Measurements from ENCODE around the gene GABPA. TPM values are rescaled to one million over a fixed set of nuclear protein-coding genes. Genes with fewer than 3 reads are reported as not detected.
"Not testable (repeated sequence)": the region's sequence is repeated elsewhere in the genome, so short reads cannot be mapped to it uniquely, and the experiment has no call there.

GABPA gene
- total RNA-seq, 2 experiments from 2014 or later = 21.9 to 33.2 TPM

GRCh38 chr21:25688275-25689155 lies 46.3 kb upstream of the GABPA start:
- no TSS peak for BruUV-seq (replicated peaks)
- DNase-seq (ENCODE audit: low spot score) = no peak
- Histone ChIP-seq H3K36me3 (ENCODE audit: insufficient read depth, low read length) (no peaks in the 10 kb centered on the region), H3K4me1 (ENCODE audit: insufficient read depth, low read length, poor library complexity, severe bottlenecking) (no peaks in the 10 kb centered on the region), H3K4me3 (ENCODE audit: low read depth, low read length, poor library complexity, severe bottlenecking) (no peak overlapping the region), H4K20me1 (ENCODE audit: insufficient read depth, low read length) (no peaks in the 10 kb centered on the region), H2AFZ (ENCODE audit: low read length) (no peak overlapping the region), H3K27ac (ENCODE audit: low read depth, low read length, poor library complexity, severe bottlenecking) (no peak overlapping the region), H3K9me3 (ENCODE audit: low read length) (no peaks in the 10 kb centered on the region), H3K4me2 (ENCODE audit: low read length) (no peak overlapping the region), H3K9me2 (ENCODE audit: insufficient read depth, low read length) (no peaks in the 10 kb centered on the region), H3K79me2 (ENCODE audit: insufficient read depth, low read depth, low read length) (no peaks in the 10 kb centered on the region)
- POLR2A ChIA-PET = interaction anchor here (1.4 kb wide), 1 partner anchor 9 kb away, joined by 3 read pairs; no protein-coding TSS in a partner anchor
- intact Hi-C loops (cut with micrococcal nuclease; ENCODE audit: unreplicated experiment) = loop anchor here (5.0 kb wide), 1 partner anchor 51 kb away; the partner anchor contains the start of gene JAM2
- no peak for TF ChIP-seq EZH2phosphoT487 (IDR thresholded peaks at IDR 0.05; ENCODE audit: borderline replicate concordance, low read depth, low read length)
- TF ChIP-seq, protein P1, sequence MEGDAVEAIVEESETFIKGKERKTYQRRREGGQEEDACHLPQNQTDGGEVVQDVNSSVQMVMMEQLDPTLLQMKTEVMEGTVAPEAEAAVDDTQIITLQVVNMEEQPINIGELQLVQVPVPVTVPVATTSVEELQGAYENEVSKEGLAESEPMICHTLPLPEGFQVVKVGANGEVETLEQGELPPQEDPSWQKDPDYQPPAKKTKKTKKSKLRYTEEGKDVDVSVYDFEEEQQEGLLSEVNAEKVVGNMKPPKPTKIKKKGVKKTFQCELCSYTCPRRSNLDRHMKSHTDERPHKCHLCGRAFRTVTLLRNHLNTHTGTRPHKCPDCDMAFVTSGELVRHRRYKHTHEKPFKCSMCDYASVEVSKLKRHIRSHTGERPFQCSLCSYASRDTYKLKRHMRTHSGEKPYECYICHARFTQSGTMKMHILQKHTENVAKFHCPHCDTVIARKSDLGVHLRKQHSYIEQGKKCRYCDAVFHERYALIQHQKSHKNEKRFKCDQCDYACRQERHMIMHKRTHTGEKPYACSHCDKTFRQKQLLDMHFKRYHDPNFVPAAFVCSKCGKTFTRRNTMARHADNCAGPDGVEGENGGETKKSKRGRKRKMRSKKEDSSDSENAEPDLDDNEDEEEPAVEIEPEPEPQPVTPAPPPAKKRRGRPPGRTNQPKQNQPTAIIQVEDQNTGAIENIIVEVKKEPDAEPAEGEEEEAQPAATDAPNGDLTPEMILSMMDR (conservative IDR thresholded peaks at IDR 0.05; ENCODE audit: low read length) = no peak
- CTCF ChIA-PET (ENCODE audit: unreplicated experiment) = no interaction called here

DNA sequence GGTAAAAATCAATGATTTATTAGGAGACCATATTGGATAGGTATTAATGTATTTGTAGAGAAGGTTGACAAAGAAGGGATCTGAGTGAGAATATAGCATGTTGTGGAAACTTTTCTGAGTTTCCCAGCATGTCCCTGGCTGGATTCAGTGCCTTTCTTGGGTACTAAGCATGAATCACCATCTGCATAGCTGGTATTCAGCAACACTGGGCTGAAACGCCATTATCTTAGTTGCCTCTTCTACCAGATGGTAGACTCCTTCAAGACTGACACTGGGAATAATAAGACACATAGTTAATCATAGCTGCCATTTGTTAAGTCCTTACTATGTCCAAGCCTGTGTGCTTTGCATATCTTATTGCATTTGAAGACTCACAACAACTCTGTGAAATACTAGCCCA lies 45.5 kb upstream of the GABPA start:
- no peaks in the 10 kb centered on the region for H3K4me1 ChIP-seq (ENCODE audit: insufficient read depth, low read length, poor library complexity, severe bottlenecking)
- POLR2A ChIA-PET = interaction anchor here (1.4 kb wide), 1 partner anchor 9 kb away, joined by 3 read pairs; no protein-coding TSS in a partner anchor
- H2AFZ ChIP-seq (ENCODE audit: low read length) = no peak overlapping the region
- H3K9me2 ChIP-seq (ENCODE audit: insufficient read depth, low read length) = no peaks in the 10 kb centered on the region
- no peak overlapping the region for H3K27ac ChIP-seq (ENCODE audit: low read depth, low read length, poor library complexity, severe bottlenecking)
- no TSS peak for BruUV-seq (replicated peaks)
- TF ChIP-seq, protein P1 (conservative IDR thresholded peaks at IDR 0.05; ENCODE audit: low read length) = no peak
- DNase-seq (ENCODE audit: low spot score) = no peak
- CTCF ChIA-PET (ENCODE audit: unreplicated experiment) = no interaction called here
- no peaks in the 10 kb centered on the region for H4K20me1 ChIP-seq (ENCODE audit: insufficient read depth, low read length)
- H3K4me3 ChIP-seq (ENCODE audit: low read depth, low read length, poor library complexity, severe bottlenecking) = no peak overlapping the region
- H3K9me3 ChIP-seq (ENCODE audit: low read length) = no peaks in the 10 kb centered on the region
- H3K79me2 ChIP-seq (ENCODE audit: insufficient read depth, low read depth, low read length) = no peaks in the 10 kb centered on the region
- H3K36me3 ChIP-seq (ENCODE audit: insufficient read depth, low read length) = no peaks in the 10 kb centered on the region
- intact Hi-C loops (cut with micrococcal nuclease; ENCODE audit: unreplicated experiment) = loop anchor here (5.0 kb wide), 1 partner anchor 52 kb away; the partner anchor contains the start of gene JAM2
- H3K4me2 ChIP-seq (ENCODE audit: low read length) = no peak overlapping the region

DNA sequence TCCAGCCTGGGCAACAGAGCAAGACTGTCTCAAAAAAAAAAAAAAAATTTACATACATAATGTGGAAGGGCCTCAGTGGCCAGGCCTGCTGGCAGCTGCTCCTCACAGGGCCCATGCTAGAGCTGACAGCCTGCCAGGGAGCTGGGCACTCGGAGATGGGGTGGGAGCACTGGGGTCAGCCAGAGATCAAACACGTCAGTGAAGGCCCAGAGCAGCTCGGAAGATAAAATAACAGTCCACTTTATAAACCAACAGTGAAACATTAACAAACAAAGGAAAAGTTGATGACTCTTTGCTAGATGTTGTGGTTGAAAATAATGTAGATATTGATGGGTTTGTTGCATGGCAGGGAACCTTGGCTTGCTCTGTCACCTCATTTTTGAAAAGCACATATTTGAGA lies 42.8 kb upstream of the GABPA start:
- Histone ChIP-seq H3K4me2 (ENCODE audit: low read length) (no peak overlapping the region), H3K4me1 (ENCODE audit: insufficient read depth, low read length, poor library complexity, severe bottlenecking) (no peaks in the 10 kb centered on the region), H3K4me3 (ENCODE audit: low read depth, low read length, poor library complexity, severe bottlenecking) (no peak overlapping the region), H3K9me3 (ENCODE audit: low read length) (no peaks in the 10 kb centered on the region), H2AFZ (ENCODE audit: low read length) (no peak overlapping the region), H3K79me2 (ENCODE audit: insufficient read depth, low read depth, low read length) (no peaks in the 10 kb centered on the region), H3K27ac (ENCODE audit: low read depth, low read length, poor library complexity, severe bottlenecking) (no peak overlapping the region), H3K9me2 (ENCODE audit: insufficient read depth, low read length) (no peaks in the 10 kb centered on the region), H3K36me3 (ENCODE audit: insufficient read depth, low read length) (no peaks in the 10 kb centered on the region), H4K20me1 (ENCODE audit: insufficient read depth, low read length) (no peaks in the 10 kb centered on the region)
- CTCF ChIA-PET (ENCODE audit: unreplicated experiment) = no interaction called here
- POLR2A ChIA-PET = no interaction called here
- TF ChIP-seq, protein P1 (conservative IDR thresholded peaks at IDR 0.05; ENCODE audit: low read length) = no peak
- TF ChIP-seq EZH2phosphoT487 (IDR thresholded peaks at IDR 0.05; ENCODE audit: borderline replicate concordance, low read depth, low read length) = no peak
- BruUV-seq (replicated peaks) = no TSS peak
- DNase-seq (ENCODE audit: low spot score) = no peak
- intact Hi-C loops (cut with micrococcal nuclease; ENCODE audit: unreplicated experiment) = no loop called here

DNA sequence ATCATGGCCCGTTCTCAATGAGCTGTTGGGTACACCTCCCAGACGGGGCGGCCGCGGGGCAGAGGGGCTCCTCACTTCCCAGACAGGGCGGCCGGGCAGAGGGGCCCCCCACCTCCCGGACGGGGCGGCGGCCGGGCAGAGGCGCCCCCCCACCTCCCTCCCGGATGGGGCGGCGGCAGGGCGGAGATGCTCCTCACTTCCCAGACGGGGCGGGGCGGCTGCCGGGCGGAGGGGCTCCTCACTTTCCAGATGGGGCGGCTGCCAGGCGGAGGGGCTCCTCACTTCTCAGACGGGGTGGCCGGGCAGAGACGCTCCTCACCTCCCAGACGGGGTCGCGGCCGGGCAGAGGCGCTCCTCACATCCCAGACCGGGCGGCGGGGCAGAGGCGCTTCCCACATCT lies 39.3 kb upstream of the GABPA start:
- DNase-seq (ENCODE audit: low spot score); BruUV-seq (replicated peaks); H4K20me1 ChIP-seq (ENCODE audit: insufficient read depth, low read length); H3K4me2 ChIP-seq (ENCODE audit: low read length); H3K4me1 ChIP-seq (ENCODE audit: insufficient read depth, low read length, poor library complexity, severe bottlenecking); intact Hi-C loops (cut with micrococcal nuclease; ENCODE audit: unreplicated experiment); H3K79me2 ChIP-seq (ENCODE audit: insufficient read depth, low read depth, low read length); H3K4me3 ChIP-seq (ENCODE audit: low read depth, low read length, poor library complexity, severe bottlenecking); H3K27ac ChIP-seq (ENCODE audit: low read depth, low read length, poor library complexity, severe bottlenecking); H3K9me3 ChIP-seq (ENCODE audit: low read length); H3K36me3 ChIP-seq (ENCODE audit: insufficient read depth, low read length); H2AFZ ChIP-seq (ENCODE audit: low read length); H3K9me2 ChIP-seq (ENCODE audit: insufficient read depth, low read length); POLR2A ChIA-PET; CTCF ChIA-PET (ENCODE audit: unreplicated experiment): not testable (repeated sequence)
